ENCODE results near the gene RAG1.
A peak's percentile ranks its signal among the peaks of the same experiment; 100 is the strongest.

DNA sequence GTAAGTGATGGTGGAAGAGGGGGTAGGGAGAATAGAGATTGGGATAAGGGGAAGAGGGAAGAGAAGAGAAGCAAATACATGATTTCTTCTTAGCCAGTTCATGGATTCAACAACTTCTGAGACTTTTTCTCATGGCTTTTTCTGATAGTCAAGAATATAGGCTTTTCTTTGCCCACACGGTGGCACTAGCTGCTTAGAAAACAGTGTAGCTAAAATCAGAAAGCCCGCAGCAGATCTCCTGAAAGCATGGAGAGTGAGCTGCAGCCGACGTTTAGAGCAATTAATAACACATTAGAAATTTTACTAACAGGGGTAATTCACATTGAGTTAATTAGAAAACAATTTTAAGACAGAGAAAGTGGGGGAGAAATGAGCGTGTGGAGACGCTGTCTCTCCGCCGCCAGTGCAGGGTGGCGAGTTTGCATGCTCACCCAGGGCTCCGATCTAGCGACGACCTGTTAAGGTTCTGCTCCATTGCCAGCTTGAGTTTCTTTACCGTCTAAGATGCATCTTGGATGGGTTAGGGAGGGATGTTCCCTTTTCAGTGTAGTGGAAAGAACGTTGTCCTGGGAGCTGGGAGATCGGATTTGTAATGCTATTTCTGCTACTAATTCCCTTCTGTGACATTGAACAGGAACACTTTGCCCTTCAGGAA lies 3.3 kb upstream of the RAG1 start:
- TF ChIP-seq, protein P1, sequence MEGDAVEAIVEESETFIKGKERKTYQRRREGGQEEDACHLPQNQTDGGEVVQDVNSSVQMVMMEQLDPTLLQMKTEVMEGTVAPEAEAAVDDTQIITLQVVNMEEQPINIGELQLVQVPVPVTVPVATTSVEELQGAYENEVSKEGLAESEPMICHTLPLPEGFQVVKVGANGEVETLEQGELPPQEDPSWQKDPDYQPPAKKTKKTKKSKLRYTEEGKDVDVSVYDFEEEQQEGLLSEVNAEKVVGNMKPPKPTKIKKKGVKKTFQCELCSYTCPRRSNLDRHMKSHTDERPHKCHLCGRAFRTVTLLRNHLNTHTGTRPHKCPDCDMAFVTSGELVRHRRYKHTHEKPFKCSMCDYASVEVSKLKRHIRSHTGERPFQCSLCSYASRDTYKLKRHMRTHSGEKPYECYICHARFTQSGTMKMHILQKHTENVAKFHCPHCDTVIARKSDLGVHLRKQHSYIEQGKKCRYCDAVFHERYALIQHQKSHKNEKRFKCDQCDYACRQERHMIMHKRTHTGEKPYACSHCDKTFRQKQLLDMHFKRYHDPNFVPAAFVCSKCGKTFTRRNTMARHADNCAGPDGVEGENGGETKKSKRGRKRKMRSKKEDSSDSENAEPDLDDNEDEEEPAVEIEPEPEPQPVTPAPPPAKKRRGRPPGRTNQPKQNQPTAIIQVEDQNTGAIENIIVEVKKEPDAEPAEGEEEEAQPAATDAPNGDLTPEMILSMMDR (IDR thresholded peaks at IDR 0.05): peak; percentile 29 to 52
- no peak for TF ChIP-seq POLR2AphosphoS5 (IDR thresholded peaks at IDR 0.05)

Data from suprapubic skin (tissue), 3 donors.